Activated T-cell treated with anti-CD3 and anti-CD28 coated beads for 24 hours (primary cell): ENCODE measurements around the gene MED27.

Source experiments
- DNase-seq: peaks from one replicate; pipeline ENCODE4 v3.0.0-alpha.2; 2020; ENCODE audit warnings: low read depth

Gene MED27

DNA sequence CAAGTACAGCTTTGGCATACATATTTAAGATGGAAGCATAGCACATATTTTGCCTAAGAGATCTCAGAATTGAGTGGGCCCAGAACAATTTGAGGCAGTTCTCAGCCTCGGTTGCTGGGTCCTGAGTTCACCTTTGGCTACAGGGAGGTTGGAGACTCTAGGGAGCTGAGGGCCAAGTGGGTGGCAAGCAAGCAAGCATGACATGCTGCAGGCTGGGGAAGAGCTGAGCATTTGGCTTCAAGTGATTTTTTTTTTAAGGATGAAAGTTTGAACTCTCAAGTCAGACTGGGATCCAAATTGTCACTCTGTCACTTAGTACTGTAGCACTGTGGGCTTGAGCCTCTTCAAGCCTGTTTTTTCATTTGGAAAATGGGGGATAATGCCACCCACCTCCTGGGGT lies 160.5 kb downstream of the MED27 start:
- DNase-seq = no peak

DNA sequence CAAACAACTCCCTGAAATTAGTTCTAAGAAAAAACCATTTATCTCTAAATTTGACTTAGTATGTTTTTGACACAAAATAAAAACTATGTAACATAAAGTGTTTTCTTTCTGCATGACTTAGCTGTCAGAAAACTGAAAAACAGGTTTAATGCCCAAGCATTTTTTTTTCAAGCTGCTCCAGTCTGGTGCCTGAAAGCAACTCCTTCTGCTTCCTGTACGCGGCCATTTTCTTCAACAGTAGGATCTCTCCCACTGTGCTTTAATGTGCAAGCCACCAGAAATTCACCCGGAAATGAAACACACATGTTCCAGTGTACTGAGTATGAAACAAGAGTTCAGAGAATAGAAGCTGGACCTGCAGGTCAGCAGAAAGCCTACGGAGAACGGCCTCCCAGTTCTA lies 161.2 kb downstream of the MED27 start:
- no peak for DNase-seq

DNA sequence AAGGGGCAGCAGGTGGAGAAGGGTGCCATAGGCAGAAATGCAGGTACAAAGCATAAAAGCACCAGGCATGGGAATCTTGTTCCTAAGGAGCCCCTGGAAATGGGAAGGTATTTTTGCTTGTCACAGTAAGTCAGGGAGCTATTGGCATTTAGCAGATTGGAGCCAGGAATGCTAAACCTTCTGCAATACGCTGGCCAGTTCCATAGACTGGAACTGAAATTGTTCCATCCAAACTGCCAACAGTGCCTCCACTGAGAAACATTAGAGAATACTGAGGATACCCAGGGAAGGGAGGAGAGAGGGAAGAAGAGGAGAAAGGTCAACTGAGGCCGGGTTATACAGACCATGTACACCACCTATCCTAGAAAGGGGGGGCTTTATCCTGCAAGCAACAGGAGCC lies 162.7 kb downstream of the MED27 start:
- no peak for DNase-seq

DNA sequence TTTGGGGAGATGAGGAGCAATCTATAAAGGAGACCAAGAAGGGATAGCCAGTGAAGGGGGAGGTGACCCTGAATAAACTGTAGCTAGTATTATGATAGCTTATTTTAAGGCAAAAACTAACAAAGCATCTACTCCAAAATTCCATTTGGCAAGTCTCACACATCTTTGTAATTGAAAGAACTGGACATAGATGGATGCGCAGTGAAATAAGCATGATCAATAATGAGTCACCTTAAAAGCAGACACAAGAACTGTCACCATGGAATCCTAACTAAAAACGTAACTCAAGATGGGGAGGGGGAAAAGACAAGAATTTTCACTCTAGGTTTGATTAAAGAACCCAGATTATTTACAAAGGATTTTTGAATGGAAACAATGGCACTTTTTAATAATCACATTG lies 164.5 kb downstream of the MED27 start:
- DNase-seq = no peak

DNA sequence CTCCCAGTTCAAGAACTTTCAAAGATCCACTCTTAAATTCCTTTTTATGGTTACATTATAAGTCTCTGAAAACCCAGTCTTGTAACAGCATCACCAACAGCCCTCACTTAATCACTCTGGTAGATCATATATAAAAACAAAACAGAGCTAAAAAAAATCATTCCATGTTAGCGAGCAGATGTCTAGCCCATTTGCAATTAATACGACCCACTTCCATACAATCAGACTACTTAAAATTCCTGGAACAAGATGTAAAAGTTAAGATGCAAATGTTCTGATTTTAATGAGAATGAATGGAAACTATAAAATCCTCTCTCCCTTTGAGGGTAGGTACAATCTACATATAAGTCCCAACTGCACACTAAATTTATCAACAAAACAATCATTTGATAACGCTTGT lies 167.0 kb downstream of the MED27 start:
- no peak for DNase-seq

DNA sequence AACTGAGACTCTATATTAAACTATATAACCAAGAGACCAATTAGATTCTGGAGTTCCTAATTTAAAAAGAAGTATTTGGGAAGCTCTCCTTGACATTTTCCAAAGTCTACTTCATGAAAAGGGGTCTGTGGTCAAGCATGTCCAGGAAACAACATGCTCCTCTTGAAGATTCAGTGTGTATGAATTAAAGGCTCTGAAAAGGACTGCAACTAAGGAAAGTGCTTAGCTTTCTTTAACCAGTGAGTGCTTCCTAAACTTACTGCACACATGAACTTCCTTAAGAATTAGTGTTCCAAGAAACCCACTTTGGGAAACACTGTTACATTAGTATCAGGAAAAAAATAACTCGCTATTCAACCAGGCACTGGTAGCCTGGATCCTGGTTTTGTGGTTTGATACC lies 167.6 kb downstream of the MED27 start:
- no peak for DNase-seq

DNA sequence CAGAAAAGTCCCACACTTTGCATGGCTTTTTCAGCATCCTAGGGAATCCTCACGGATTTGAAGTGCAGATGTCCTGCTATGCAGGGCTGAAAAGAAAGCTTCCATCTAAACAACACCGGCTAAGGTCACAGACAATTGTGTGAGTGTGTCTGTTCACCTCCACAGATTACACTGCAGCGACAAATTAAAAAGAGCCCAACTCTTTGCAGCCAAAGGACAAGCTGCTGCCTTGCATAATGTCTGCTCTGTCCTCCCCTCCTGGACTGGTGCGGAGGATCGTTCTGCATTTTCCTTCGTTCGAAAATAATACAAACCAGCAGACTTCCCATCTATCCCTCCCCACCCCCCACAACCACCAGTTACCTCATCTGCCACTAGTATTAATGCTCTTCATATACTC lies 169.1 kb downstream of the MED27 start:
- DNase-seq = no peak

DNA sequence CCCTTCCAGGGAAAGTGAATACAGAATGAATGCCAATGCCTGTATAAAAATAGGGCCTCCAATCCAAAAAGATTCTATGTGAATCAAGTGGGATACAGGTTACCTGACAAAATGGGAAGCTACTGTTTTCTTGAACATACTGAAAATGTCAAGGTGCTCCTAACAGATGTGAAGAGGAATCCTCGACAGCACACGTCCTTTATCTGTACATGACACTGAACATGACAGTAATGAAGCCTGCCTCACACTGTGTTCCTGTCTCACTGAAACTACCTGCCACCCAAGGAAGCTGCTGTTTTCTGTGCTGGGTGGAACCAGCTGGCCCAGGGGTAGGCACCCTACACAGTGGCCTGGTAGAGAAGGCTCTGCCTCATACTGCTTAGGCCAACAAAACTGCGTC lies 174.5 kb downstream of the MED27 start:
- no peak for DNase-seq

DNA sequence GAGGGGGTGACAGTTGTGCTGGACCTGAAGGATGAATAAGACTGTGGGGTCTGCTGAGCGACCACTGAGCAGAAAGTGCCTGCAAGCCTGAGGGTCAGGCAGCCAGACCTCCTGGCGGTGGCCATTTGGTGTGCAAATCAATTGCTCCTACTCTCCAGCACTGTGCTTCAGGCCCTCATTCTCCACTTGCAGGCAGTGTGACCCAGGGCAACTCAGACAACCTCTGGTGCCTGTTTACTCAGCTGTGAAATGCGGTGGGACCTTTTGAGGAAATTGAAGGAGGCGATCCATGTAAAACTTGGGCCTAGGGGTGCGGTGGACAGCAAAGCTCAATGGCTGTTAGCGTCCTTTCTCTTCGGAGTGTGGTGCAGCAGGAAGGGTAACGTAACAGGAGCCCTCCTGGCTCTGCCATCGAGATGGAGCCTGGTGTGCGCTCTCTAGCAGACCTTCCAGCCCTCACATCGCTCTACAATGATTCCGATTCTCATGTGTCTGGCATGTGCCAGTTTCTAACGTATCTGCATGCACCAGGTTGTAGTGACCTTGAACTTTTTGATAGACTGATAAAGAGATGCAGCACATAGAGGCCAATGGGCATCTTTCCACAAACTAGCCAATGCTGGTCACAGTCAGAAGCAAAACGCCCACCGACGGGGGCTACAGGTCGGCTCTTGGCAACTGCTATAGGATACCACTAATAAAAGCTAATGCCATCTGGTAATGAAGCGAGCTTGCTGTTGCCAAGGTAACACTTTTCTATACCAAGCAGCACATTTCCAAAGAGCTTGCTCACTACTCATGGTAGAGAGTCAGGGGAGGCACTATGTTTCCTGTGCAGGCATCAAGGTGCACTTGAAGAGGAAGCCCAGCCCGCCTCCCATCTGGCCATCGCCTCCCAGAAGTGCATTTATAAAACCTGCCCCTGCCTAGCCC lies 180.1 kb downstream of the MED27 start:
- DNase-seq = no peak

DNA sequence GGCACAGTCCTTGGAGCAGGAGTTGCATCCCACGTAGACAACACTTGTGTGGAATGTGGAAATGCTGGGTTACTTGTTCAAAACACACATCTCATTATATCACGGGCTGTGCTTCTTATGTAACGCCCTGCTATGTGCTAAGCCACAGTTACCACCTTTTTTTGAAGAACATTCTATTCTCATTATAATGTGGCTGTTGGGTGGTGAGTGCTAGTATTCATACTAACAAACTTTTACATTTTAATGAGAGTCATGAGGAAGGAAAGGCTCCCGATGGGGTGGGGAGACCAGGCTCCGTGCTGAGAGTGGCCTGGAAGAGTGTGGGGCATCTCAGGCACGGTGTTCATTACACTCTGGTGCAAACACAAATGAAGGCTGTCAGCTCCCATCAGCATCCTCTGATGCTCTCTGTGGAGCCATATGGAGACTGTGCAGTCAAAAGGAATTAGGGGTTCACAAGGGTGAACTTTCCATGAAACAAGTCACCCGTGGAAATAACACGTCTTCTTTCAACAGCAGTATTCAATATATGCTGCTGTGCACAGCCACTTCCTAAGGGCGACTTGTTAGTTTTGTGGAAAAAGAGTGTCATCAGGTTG lies 186.7 kb downstream of the MED27 start:
- DNase-seq = no peak

DNA sequence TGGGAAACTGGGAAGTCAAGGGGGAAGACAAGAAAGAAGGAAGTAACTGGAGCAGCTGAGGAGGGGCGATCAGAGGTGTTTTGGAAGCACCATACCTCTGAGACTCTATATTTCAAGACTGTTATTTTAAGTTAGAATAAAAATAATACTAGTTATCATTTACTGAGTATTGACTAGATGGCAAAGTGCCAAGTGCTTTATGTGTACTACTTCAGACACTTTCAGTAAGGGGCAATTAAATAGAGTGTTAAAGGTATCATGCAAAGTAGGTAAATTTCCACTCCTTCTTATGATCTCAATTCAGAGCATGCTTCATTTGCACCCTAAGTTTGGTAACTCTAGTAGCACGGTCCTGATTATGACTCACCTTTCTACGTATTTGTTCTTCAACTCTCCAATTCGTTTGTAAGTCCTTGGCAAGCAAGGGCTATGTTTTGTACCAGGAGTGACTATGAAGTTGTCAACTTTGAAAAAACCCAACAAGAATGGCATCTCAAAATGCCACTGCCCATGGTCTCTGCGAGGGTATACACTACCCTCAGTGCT lies 187.4 kb downstream of the MED27 start:
- no peak for DNase-seq

DNA sequence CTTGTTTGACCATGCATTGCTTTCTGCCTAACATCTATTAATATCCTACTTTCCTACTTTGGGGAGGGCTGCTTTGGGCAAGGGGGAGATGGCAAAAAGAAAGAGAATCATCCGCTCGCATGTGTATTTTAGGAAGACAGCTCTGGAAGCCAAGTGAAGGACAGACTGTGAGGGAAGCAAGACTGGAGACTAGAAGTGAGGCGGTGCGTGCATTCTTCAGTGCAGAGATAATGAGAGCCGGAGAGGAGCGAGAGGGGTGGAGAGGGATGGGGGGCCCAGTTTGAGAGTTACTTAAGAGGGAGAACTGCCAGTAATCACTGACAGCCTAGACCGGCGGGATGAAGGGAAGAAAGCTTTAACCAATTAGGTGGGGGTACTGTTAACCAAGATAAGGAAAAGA lies 188.1 kb downstream of the MED27 start:
- no peak for DNase-seq

DNA sequence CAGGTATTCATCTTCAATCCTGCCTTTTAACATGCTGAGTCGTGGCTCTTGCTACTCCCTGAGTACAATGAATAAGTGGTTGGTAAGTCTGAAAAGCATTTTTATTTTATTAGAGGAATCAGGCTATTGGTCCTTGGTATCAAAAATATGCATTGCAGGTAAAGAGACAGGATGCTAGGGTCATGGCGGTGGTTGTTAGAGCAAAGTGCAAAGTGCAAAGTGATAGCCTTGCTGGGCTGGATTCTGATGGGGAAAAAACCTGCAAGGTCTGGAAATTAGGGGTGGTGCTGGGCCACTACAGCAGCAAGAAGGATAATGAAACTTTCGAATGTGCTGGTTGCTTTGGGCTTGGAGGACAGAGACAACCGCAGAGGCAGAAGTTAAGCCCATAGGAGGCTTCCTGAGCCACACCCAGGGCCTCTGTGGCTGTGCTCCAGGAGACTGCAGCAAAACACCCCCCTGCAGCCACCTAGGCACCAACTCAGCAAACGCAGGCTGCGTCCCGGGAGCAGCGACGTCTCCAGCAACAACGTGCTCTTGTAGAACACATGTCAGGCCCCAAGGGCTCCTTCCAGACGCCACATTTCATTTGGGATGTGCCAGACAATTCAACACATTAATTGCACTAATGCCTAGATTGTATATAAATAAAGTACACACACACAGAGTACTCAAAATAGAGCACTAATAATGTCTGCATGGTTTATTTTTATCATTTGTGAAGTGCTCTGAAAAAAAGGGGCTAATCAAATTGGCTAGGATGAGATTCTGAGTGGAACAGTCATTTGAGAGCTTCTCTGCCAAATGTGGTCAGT lies 190.0 kb downstream of the MED27 start:
- no peak for DNase-seq

DNA sequence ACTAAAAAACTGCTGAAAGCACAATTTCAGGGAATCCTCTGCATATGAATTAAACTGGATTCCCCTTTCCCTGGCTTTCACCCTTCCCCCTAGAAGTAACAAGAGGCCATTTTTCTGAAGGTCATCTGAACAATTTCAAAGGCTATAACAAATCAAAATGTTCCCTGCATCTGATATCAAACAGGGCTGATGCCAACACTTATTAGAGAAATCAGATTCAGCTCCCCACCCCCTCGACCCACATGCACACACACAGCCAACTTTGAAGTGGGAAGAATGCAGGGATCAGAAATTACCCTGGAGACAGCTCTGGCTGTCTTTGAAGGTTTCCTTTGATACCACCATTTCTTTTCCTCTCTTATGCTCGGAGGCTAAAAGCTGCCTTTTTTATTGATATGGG lies 190.7 kb downstream of the MED27 start:
- DNase-seq = no peak

DNA sequence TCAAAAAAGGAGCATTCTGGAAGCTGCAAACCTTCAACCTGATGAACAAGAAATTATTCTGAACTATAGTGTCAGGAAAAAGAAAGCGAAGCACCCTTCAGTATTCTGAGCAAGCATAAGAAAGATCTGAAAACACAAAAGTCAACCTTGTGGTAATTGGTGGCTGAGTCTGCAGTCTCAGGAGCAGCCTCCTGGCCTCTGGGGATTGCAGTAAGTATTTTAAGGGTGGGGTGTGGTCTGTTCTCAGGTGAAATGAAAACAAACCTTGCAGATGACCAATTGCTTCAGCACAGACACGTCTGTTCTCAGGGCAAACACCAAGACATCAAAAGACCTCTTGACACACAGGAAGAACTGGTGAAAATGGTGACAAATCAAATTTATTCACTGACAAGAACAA lies 192.0 kb downstream of the MED27 start:
- DNase-seq = no peak

DNA sequence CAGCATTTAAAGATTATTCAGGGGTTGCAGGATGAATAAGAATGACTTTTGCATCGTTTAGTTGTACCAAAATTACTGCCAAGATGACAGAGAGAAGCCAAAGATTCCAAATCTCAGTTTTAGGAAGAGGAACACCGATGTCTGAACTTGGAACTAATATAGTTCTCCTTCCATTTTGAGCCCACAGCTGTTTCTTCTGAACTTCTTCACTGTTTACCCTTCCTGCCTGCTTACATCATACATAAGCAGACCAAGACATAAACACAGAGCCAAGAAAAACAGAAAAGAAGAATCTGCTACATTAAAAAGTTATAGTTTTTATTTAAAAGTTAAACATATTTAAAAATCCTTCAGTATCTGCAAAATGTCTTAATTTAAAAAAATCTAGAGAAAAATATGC lies 192.8 kb downstream of the MED27 start:
- no peak for DNase-seq

DNA sequence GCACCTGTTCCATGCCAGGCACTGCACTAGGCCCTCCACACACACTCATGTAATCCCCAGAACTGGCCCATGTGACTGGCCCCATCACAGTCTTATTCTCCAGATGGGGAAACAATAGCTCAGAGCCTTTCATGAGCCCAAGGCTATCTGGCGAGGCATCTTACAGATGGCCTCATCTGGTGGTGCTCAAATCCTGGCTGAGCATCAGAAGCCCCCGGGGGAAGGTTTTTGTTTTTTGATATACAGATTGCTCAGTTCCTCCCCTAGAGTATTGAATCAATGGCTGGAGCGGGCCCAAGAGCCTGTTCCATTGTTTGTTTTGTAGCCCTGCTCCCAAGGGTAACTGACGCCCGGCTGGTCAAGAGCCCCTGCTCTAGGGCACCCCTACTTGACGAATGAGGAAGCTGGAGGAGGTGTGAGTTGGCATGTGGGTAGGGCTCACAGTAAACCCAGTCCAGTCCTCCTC lies 194.5 kb downstream of the MED27 start:
- DNase-seq = no peak

DNA sequence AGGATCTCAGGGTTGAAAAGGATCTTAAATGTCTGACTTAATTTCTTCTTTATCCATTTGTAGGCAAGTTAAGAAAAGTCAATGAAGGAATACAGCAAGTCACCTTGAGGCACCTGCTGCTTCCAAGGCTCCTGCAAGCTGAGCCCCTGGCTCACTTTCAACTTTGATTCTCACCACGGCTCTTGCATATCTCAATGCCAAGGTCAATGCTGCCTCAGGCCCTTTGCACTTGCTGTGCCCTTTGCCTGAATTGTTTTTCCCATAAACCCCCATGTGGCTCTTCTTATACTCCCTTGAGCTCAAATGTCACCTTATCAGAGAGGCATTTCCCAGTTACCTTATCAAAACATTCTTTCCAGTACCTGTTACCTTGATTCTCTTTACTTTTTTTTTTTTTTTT lies 195.4 kb downstream of the MED27 start:
- DNase-seq = no peak

DNA sequence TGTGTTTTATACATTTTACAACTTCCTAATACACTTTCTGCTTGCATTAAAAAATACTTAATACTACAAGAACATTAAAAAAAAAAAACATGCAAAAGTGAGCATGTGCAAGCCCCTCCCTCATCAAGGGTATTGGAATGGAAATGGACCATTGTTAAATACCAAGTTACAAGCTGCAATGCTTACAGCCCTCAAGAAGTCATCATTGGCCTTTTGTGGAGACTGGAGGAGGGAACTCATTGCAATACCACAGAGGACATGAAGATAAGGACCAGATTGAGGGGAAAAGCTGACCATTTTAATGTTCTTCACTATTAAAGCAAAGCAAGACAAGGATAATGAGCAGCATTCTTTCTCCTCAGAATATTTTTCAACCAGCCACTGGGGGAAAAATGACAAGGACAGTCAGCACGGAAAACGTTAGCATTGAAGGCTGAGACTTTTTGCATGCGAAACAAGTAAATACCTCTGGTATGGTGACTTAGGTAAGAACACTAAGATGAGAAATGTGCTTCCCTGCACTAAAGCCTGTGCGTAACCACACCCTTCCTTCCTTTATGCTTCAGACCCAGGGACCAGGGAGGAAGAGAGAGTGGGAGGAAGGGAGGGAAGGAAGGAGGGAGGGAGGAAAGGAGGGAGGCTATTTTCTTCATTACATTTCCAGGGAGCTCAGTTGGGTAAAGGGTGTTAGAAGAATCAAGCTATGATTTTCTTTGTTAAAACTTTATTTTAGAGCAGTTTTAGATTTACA lies 198.7 kb downstream of the MED27 start:
- DNase-seq = no peak

DNA sequence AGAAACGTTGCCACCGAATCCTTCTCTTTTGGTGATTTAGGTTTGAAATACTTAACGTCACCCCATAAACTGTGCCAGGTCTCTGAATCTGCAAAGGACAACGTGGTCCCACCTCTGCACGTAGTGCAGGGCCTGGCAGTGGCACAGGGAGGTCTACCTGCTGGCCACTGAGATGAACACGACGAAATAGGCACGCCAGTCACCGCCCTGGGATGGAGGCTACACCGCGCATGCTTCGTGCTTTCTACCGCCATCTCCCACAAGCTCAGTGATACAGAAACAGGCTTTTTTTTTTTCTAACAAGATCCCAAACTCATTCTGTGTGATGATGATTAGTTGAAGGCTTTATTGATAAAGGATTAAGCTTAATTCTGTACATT lies 199.8 kb downstream of the MED27 start:
- DNase-seq = no peak

DNA sequence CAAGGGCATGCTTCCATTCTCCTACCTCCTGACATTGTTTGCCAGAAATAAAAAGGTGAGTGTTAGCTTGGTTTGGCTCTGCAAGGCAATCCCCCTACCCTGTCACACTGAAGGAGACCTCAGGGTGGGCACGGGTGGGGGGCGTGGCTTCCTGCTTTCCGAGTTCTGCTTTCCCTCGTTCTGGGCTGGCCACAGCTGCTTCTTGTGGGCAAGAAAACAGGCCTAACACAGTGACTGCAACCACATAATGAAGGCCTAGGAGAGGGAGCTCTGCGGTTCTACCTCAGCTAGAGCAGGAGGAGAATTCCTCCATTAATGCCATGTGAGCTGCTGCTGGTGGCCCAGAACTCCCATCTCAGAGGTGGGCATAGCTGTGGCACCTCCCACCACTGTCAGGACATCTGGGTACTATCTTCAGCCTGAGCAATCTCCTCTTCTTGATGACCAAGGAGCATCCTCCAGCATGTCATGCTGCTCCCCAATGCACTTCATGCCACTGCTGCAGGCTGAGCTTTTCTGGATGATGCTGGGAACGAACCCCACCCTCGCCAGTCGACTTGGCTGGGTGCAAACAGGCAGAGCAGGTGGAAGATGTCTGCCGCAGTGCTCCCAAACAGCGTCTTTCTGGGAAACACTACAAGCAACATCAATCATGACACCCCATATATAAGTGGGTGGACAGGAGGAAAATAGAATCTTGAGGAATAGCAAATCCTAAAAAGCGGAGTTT lies 200.3 kb downstream of the MED27 start:
- no peak for DNase-seq
